HG02981 (cell line): ENCODE data around the gene MATN1.

ENCODE experiments used
- ATAC-seq: cut with Tn5 transposase; IDR thresholded peaks from one replicate; pipeline ENCODE4 v1.9.1; 2021; ENCODE audit warnings: mild to moderate bottlenecking, moderate library complexity; ENCODE audit not compliant: unreplicated experiment

Gene MATN1

DNA sequence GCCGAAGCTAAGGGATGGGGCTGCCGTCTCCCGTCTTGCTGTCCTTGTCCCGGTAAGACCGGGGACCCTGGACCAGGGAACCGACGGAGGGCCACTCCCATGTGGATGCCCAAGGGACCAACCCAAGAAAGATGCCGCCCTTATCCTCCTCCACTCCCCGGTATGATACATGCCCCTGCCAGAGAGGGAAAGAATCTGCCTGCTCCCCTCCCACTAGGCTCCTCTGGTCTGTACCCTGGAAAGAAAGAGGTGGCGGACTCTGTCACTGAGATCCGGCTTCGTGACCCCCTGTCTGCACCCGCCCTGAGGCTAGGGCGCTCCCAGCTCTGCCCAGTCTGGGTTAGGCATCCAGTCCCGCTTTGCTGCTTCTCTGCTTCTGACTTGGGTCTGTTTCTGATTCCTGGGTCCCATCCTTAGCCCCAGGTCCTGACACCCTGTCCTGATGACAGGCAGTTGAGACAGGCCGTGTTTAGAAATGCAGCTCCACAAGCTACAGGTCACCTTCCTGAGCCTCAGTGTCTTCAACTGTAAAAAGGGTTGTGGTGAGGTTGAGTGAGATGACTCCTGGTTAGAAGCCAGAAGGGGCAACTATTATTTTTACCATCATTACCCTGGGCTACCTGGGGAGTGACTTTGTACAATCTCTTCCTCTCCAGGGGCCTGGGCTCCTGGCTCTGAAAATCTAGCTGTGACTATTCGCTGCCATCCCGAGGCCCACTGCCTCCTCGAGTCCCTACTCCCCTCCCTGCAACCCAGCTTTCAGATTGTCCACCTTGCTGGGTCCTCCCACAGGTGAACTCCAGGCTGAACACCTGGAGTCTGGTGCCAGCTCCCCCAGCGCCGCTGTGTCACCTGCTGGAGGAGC is 3.7 kb downstream of the MATN1 start:
- ATAC-seq, result no peak

DNA sequence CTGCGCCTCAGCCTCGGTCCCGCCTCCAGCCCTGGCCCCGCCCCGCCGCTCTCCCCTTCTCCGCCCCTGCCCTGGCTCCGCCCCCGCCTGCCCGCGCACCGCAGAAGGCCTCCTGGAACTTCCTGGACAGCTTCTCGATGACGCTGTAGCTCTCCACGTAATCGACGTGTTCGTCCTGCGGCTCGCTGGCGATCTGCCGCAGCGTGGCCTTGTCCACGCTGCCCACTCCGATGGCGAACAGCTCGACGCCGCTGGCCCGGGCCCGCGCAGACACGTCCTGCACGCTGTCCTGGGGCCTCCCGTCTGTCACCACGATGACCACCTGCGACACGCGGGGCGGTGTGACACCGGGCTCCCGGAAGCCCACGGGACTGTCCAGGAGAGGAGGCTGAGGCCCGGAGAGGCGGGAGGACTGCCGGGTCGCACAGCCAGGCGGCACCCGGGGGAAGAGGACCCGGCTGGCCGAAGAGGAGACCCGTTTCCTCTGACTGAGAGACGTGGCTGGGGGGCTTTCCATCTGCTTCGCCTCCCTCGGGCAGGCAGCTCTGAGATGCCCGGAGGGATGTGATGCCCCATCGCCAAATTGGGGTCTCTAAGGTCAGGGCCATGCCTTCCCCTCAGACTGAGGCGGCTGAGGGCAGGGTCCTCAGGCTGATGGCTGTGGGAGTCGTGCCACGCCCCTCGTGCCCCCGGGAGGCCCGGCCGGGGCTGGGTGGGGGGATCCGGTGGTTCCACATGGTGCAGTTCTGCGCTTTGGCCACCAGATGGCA is 4.6 kb downstream of the MATN1 start:
- peak; percentile 50 for ATAC-seq

DNA sequence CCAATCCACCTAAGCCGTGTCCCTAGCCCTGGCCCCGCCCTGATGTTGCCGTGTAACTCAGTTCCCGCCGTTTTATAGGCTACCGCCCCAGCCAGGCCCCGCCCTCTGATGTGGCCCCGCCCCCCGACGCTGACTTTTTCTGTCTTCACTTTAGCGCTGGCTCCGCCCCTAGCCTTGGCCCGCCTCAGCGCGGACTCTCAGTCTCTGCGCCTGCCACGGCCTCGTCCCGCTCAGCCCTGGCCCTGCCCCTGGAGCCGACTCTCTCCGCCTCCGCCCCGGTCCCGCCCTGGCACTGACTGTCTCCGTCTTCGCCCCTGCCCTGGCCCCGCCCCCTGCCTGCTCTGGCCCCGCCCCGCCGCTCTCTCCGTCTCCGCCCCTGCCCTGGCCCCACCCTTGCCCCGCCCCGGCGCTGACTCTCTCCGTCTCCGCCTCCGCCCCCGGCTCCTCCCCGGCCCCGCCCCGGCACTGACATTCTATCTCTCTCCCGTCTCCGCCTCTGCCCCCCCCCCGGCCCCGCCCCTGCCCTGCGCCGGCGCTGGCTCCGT is 5.2 kb downstream of the MATN1 start:
- ATAC-seq, result peak; percentile 87

DNA sequence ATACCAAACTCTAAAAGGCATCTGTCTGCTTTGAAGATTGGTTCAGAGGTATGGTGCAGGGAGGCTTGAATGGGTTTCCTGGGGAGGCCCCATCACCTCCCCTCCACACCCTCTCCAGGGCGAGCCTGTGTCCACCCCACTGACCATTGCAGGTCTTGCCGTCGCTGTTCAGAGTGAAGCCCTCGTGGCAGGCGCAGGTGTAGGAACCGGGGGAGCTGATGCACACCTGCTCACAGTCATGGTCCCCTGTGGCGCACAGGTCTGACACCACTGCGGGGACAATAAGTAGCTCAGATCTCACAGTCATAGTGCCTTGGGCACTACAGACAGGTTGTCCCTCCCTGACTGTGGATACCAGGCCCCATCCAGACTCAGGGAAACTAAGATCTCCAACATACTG is 6.7 kb downstream of the MATN1 start:
- no peak for ATAC-seq

DNA sequence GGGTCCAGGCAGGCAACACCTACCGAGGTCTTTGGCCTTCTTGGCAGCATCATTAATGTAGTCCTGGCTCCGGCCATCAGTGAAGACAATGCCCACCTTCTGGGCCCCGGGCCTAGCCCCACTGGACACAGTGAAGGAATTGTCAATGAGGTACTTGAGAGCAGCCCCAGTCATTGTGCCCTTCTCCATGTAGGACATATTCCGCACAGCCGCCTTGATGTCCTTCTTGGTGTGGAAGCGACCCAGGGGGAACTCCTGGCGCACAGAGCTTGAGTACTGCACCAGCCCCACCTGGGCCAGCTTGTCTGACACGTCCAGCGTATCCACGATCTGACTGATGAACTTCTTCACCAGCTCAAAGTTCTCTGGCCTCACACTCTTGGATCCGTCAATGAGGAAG is 7.5 kb downstream of the MATN1 start:
- no peak for ATAC-seq

DNA sequence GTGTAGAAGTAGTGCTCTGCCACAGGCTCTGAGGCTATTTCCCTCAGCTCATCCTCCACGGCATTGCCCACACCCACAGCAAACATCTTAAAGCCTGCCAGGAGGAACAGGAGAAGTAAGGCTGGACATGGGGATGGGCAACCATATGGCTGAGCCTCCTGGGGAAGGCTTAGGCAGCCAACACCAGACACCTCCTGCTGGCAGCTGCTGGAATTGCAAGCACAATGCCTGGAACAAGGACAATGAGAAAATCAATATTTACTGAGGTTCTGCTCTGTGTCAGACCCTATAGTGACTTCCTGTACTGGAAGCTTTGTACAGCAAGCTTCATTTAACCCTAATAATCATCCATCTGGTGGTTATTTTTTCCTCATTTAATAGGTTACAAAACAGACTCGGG is 8.2 kb downstream of the MATN1 start:
- ATAC-seq, result no peak

DNA sequence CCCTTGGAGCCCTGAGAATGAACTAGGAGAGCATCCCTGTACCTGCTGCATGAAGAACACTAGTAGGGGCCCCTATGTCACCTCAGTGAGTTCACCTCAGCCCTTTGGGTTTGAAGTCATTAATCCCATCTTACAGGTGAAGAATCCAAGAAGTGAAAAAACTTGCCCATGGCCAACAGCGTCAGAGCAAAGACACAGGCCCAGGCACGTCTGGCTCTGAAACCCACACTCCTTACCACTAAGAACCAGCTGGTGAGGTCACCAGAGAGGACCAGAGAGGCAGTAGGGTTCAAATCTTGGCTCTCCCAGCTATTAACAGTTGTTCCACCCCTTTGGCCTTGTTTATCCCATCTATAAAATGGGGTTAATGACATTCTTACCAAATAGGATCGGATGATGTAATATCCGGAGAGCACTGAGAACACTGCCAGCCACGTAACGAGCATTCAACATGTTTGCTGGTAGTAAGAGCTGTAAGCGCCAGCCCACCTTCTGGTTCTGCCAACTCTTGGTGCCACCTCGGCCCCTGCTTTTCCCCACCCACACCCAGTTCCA is 8.8 kb downstream of the MATN1 start:
- ATAC-seq, result no peak

DNA sequence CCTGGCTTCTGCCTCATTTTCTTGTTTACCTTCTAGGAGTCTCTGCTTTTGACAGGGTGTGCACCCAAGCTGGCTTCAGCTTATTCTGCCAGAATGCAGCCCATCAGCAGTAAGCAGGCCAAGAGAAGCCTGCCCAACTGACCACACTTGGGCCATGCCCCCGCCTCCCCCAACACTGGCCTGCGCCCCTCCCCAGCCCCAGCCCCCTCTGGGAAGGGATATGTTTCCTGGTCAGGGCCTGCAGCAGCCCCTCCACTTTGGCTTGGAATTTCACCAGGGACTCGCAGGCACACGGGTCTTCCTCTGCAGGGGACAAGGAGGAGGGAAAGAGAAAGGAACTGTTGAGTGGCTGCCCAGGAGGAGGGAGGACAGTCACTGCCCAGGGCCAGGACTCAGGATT is 9.4 kb downstream of the MATN1 start:
- ATAC-seq, result no peak

DNA sequence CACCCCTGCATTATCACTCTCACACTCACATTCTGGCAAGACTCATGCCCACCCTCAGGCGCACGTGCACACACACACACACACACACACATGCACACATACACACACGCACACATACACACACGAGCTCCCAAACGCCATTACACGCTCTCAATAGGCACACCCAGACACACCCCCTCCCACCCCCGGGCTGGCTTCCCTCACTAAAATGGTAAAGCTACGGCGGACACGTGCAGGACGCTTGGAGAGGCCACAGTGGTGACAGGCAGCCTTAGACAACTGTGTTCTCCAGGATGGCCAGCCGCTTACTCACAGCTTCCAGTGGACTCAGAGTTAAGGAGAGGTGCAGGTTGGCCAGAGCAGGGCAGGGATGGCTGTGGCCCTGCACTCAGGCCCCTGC is 10.1 kb downstream of the MATN1 start:
- ATAC-seq, result no peak

DNA sequence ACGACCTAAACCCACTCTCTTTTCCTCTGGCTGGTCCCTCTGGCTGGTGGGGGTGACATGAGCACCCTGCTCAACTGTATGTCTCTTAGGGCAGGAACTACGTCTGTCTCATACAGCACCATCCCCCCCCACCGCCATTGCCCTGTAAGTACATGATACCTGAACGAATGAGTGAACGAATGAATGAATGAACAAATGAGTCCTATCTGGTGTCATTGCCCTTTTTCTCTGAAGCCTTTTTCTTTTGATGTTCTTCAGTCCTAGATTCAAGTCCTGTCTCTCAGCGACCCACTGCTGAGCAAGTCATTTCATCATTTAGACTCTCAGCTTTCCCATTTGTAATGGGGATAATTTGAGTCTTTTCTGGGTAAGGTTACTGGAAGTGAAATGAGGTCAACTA is 10.8 kb downstream of the MATN1 start:
- ATAC-seq, result no peak

DNA sequence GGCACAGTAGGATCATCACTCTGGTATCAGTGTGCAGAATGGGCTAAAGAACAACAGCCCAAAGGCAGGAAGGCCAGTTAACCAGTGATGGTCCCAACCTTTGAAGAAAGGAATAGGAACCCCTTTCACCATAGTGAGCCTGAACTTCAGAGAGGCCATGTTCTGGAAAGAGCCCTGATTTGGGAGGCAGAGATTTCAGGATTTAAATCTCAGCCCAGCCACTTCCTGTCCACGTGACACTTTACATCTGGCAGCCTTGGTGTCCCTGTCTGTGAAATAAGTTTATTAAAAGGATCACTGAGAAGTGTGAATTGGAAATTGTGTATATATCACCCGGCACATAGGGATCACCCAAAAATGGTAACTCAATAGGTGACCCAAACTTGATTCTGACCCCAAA is 13.0 kb downstream of the MATN1 start:
- ATAC-seq, result no peak

DNA sequence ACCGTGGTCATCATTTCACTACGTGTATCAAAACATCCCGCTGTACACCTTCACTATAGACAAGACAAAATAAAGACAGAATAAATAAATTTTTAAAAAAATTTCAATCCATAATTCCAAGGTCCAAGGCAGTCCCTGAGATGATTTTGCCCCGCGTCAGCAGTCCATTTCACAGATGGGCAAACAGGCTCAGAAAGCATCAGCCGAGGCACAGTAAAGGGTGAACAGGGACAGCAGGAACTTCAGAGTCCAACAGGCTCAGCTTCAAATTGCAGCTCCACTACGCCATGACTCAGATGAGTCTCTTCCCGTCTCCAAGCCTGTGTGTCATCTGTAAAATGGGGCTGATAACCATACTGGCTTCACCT is 15.0 kb downstream of the MATN1 start:
- no peak for ATAC-seq

DNA sequence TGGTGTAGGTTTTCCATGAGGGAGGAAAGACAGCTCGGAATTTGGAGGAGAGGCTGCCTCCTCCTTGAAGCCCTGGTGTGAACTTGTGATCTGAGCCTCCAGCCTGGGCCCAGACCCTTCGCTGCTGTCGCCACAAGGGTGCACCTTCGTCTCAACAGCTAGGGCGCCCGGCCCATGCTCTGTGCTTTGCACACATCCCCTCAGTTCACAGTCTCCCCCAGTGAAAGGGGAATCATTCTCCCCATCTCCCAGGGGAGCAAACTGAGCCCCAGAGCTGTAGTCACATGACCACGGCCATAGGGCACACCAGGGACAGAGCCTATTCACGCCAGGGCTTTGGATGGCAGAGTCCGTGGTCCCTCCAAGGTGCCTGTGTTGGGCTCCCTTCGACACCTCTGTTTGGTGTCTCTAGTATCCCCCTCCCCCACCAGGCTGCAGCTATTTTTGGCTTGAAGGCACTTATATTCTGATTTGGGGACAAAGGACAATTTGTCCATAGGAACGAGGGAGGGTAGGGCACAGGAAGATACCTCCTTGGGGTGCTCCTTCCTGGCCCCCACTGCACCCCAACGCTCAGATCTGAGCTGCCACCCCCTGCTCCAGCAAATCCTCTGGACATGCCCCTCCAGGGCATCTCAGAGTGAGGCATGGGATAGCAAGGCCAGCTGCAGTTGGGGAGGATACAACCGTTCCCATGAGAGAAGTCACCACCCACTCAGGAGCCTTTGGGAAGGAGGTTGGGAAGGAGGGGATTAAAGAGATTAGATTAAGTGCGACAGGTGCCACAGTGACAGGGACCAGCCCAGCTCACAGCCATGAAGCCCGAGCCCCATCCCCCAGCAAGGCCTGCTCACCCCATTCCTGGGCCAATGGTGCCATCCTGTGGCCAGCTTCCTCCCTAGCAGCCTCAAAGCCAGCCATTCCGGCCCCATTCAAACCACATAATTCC is 15.7 kb downstream of the MATN1 start:
- ATAC-seq, result no peak

DNA sequence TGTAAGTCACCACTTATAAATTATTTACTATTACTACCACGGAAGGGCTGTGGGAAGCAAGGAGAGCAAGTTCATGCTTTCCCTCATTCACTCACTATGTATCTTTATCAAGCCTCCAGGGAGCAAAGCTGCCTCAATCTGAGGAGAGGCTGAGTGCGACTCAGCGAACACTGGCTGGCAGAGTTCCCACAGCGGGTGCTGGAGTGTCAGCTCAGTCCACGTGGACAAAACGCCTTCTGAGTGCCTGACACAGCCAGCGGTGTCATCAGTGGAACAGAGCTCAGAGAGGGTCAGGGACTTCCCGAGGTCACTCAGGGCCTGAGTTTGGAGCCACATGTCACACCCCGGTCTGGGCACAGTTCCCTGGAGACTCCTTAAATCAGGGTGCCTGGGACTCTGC is 16.9 kb downstream of the MATN1 start:
- ATAC-seq, result no peak

DNA sequence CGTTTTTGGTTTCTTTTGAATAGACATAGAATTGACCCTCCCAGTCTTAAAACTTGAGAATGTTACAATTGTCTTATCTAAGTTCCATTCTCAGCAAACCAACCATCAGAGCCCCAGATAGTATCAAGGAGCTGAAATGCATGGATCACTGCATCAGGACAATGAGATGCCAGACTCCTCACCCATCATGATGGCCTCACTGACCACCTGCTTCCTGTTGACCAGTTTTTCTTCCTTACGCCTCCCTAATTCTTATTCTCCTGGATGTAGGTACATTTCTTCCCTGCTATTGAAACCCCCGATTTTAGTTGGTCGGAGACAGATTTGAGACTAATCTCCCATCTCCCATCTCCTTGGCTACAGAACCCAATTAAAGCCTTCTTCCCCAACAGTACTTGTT is 17.7 kb downstream of the MATN1 start:
- no peak for ATAC-seq

DNA sequence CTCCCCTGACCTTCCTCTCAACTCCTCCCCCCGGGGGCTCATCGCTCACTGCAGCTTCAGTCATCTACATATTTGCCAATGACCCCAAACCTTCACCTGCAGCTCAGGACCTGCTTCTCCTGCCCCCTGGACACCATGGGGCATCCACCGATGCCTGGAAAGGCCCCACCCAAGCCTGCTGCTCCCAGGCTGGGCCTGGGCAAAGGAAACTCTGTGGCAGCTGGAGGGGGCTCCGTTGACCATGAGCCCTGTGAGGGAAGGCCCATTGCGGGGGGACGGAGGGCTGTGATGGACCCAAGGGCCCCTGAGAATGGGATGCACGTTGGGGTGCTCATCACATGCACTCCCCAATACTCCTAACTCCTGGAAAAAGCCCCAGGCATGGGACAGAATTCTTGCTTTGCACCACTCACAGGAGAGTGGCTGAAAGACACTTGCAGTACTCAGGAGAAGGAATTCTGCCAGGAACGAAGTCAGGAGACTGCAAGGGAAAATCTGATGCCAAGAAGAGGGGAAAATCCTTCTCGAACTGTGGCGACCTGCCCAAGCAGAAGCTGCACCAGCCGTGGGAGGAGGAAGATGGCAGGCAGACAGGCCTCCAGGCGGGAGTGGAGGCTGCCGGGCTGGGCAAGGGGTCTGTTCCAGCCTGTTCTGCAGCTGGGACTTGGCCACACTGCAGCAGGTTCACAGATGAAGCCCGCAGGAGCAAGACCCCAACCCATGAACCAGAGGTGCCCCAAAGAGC is 18.4 kb downstream of the MATN1 start:
- no peak for ATAC-seq

DNA sequence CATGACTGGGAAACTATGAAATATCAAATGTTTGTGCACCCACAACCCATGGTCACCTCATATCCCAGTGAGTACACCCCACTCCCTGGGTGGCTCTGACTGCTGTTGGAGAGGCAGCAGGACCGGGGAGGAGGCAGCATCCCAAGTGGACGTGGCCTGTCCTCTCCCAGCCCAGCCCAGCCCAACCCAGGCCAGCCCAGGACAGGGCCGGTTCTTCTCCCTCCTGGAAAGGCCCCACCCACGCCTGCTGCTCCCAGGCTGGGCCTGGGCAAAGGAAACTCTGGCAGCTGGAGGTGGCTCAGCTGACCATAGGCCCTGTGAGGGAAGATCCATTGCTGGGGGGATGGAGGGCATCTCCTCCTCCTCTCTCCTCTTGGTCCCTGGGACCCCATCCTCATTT is 19.1 kb downstream of the MATN1 start:
- no peak for ATAC-seq

DNA sequence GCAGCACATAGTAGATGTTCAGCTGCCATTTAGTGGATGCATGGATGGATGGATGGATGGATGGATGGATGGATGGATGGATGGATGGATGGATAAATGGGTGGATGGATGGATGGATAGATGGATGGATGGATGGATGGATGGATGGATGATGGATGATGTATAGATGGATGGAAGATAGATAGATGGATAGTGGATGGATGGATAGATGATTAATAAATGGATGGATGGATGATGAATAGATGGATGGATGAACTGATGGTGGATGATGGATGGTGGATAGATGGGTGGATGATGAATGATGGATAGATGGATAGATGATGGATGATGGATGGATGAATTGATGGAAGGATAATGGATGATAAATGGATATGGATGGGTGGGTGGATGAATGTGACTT is 20.6 kb downstream of the MATN1 start:
- ATAC-seq, result no peak

DNA sequence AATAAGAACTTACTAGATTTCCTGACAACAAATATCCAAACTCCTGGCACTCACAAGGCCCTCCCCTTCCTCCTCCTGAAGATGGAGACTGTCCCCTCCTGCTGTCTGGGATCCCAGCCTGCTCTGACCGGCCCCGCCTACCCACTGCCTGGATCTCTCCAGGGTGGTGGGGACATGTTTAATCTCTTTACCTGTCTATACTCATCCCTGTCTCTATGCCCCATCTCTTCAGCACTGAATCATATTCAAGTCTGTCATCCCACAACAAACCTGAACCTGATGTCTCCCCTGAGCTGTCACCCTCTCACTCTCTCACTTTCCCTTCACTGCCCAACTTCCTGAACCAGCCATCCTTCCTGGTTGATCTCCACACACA is 22.1 kb downstream of the MATN1 start:
- no peak for ATAC-seq
